Astrocyte (in vitro differentiated cells and primary cell): ENCODE data around the gene RABL2B.

Source experiments
- CTCF ChIP-seq: IDR thresholded peaks from 2 replicates; pipeline ENCODE4 v1.5.1; 2011; ENCODE audit warnings: low read depth, mild to moderate bottlenecking, inconsistent platforms, low read length, moderate library complexity; ENCODE audit not compliant: insufficient read depth
- EZH2 ChIP-seq: IDR thresholded peaks from 2 replicates; pipeline ENCODE4 v1.6.1; 2012; ENCODE audit warnings: mild to moderate bottlenecking, low read length, inconsistent platforms; ENCODE audit not compliant: insufficient read depth

GRCh38 chr22:50730013-50730891, 53.2 kb downstream of the RABL2B start:
- TF ChIP-seq CTCF: no peak
- TF ChIP-seq EZH2: peak; percentile 73
